HG03135 (cell line): Measurements from ENCODE around the gene OR5AN1.

Experiments used
- ATAC-seq: cut with Tn5 transposase; IDR thresholded peaks from one replicate; pipeline ENCODE4 v1.9.1; 2021; ENCODE audit warnings: mild to moderate bottlenecking, moderate library complexity; ENCODE audit not compliant: unreplicated experiment

The OR5AN1 gene

GRCh38 chr11:59418156-59418555, 59.5 kb downstream of the OR5AN1 start:
- no peak for ATAC-seq
